Activated T-helper 17 cell treated with anti-CD3 and anti-CD28 coated beads, Interleukin-2, amount 50 U/mL, for 72 hours (primary cell): ENCODE results near the gene ZNF362. TPM values are rescaled to one million over a fixed set of nuclear protein-coding genes. Genes with fewer than 3 reads are reported as not detected.

ENCODE experiments used
- ATAC-seq: fragments of 150-1000 bp; cut with Tn5 transposase; replicated peaks from 2 replicates; pipeline ENCODE4 v1.10.0; 2021; ENCODE audit warnings: mild to moderate bottlenecking, moderate library complexity
- H3K27ac Mint-ChIP-seq: one replicate; pipeline ENCODE4 v1.8.0; 2022; ENCODE audit warnings: mixed read lengths
- H3K27me3 Mint-ChIP-seq: one replicate; pipeline ENCODE4 v1.8.0; 2022; ENCODE audit warnings: mixed read lengths
- H3K36me3 Mint-ChIP-seq: one replicate; pipeline ENCODE4 v1.8.0; 2022; ENCODE audit warnings: low read depth, mild to moderate bottlenecking, mixed read lengths
- H3K4me1 Mint-ChIP-seq: one replicate; pipeline ENCODE4 v1.8.0; 2022; ENCODE audit warnings: mixed read lengths
- H3K4me3 Mint-ChIP-seq: one replicate; pipeline ENCODE4 v1.8.0; 2022; ENCODE audit warnings: mild to moderate bottlenecking, mixed read lengths
- H3K9me3 Mint-ChIP-seq: one replicate; pipeline ENCODE4 v1.8.0; 2022; ENCODE audit warnings: mixed read lengths
- total RNA-seq, 2 donors: library from RNA; stranded (reverse); gene quantifications; one replicate each; pipeline ENCODE4 v1.2.3, GENCODE V29; 2022

ZNF362 gene
- total RNA-seq, 2 donors from 2014 or later = 3.6 to 4.3 TPM

DNA sequence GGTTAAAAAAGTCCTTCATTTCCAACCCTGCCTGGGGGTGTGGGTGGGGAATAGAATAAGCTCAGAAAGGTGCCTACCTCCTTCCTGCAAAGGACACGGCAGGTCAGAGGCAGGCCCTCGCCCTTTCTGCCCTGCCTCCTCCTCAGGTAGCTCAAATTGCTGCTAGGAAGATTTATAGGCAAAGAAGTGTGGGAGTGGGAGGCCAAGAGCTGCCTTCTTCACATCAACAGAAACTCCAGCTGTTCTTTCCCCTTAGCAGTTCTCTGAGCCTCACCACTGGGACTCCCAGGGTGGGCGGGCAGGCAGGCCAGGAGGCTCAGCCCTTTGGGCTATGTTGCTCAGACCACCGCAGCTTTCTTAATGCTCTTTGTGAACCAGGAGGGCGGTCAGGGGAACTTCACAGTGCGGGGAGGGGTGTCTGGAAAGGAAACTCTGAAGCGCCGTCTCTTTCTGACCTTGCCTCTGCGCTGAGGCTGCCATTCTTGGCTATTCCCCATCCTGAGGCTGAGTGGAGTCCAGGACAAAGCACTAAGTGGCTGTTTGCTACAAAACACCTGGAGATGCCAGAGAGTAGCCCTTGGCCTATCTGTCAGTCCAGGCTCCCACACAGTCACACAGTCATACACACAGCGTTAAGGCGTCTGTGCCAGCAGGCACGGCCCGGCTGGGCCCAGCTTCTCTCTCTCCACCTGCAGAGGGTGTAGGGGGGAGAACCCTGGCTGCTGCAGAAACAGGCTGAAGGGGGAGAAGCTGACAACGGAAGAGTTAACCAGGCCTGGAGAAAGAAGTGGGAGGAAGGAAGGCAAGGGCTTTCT is 67.6 kb downstream of the ZNF362 start:
- H3K4me3 Mint-ChIP-seq = no peak overlapping the region
- H3K27ac Mint-ChIP-seq = no peak overlapping the region
- H3K9me3 Mint-ChIP-seq = no peaks in the 10 kb centered on the region
- no peak for ATAC-seq
- H3K36me3 Mint-ChIP-seq = peaks cover 50% of the 10 kb centered on the region
- no peaks in the 10 kb centered on the region for H3K27me3 Mint-ChIP-seq
- no peaks in the 10 kb centered on the region for H3K4me1 Mint-ChIP-seq

DNA sequence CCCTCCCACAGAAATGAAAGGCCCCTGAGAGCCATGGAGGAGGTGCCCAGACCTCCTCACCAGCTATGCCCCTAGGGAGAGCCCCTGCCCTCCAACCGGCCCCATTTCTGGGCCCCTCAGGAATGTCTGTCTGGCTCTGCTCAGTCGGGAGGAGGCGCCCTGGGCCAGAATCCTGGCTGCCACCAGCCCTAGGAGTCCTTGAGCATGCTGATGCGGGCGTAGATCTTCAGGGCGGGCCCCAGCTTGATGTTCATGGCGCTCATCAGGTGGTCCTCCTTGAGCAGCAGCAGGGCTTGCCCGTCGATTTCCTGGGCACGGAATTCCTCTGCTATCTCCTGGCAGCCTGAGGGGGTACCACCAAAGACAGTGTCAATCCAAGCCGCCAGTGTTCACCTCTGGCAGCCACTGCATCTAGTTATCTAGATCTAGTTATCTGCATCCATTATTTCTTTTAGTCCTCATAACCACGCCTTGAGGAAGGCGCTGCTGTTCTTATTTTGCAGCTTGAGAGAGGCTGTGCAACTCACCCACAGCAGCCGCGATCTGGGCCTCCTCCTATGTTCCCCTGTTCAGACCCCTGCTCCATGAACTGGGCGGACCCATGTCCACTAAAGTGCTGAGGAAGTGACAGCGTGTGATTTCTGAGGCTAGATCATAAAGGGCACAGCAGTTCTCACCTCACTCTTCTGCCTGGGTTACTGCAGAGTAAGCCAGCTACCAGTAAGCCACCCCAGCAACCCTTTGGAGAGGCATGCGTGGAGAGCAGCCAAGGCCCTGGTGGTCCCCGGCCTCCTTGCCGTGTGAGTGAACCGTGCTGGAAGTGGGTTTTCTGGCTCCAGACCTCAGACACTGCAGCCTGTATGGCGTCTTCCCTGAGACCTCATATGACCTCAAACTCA is 68.6 kb downstream of the ZNF362 start:
- no peak for ATAC-seq
- H3K9me3 Mint-ChIP-seq = no peaks in the 10 kb centered on the region
- no peaks in the 10 kb centered on the region for H3K27me3 Mint-ChIP-seq

DNA sequence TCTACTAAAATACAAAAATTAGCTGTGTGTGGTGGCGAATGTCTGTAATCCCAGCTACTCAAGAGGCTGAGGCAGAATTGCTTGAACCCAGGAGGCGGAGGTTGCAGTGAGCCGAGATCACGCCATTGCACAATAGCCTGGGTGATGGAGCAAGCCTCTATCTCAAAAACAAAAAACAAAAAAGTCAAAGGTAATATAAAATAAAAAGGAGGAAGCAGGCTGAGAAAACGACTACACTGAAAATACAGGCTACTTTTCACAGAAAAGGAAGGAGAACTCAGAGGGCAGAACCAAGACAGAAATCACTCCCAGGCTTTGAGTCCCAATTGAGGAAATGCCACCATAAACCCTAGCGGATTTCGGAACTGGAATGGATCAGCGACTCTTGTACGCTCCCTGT is 70.5 kb downstream of the ZNF362 start:
- Mint-ChIP-seq H3K27ac (no peak overlapping the region), H3K4me1 (no peaks in the 10 kb centered on the region), H3K36me3 (peaks cover 79% of the 10 kb centered on the region), H3K9me3 (no peaks in the 10 kb centered on the region), H3K27me3 (no peaks in the 10 kb centered on the region), H3K4me3 (no peak overlapping the region)
- ATAC-seq = no peak

More for the DNA sequence above, 68.6 kb downstream of the ZNF362 start:
- H3K36me3 Mint-ChIP-seq = peaks cover 61% of the 10 kb centered on the region
- no peak overlapping the region for H3K27ac Mint-ChIP-seq
- no peak overlapping the region for H3K4me3 Mint-ChIP-seq
- no peaks in the 10 kb centered on the region for H3K4me1 Mint-ChIP-seq

DNA sequence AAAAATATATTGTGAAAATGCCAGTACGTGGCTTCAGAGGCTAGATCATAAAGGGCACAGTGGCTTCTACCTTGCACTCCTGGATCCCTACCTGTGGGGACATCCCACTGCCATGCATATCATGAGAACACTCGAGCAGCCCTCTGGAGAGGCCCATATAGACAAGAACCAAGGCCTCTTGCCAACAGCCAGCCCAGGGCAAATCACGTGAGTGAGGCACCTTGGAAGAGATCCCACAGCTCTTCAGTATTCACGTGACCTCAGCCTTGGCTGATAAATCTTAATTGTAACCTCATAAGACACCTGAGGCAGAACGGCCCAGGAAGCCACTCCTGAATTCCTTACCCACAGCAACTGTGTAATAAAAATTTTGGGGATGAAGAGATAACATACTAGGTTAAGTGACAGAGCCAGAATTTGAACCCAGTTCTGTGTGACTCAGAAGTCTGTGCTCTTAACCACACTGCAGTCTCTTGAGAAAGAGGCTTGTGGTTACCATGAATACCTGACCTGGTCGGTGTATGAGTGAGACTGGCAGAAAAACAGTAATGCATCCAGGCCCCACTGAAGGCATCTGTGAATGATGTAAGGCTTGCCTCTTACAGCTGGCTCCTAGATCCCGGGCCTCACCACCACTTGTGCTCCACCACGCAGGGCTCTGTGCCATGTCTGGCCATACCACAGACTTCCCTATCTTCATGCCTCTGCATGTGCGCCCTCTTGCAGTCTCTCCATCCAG is 71.5 kb downstream of the ZNF362 start:
- peak; percentile 73 for ATAC-seq
- Mint-ChIP-seq H3K27me3 (no peaks in the 10 kb centered on the region), H3K9me3 (no peaks in the 10 kb centered on the region), H3K27ac (no peak overlapping the region), H3K4me1 (no peaks in the 10 kb centered on the region), H3K4me3 (no peak overlapping the region), H3K36me3 (peaks cover 88% of the 10 kb centered on the region)

DNA sequence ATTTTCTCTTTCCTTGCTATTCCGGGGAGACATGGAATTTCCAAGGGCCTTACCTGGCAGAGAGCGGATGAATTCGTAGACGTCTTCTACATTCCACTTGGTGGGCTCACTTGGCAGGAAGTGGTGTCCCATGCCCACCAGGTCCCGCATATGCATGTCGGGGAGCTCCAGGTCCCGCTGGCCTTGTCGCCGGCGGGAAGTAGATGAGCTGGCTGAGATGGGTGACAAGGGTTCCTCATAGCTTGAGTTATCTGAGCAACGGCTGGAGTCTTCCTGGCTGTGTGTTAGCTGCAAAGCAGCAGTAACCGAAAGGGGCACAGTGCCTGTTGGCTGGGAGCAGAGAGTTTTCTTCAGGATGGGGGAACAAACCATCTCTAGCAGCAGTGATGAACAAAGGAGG is 72.5 kb downstream of the ZNF362 start:
- H3K36me3 Mint-ChIP-seq = peaks cover 90% of the 10 kb centered on the region
- no peaks in the 10 kb centered on the region for H3K9me3 Mint-ChIP-seq
- no peaks in the 10 kb centered on the region for H3K4me1 Mint-ChIP-seq
- no peak for ATAC-seq
- H3K27me3 Mint-ChIP-seq = no peaks in the 10 kb centered on the region
- H3K4me3 Mint-ChIP-seq = no peak overlapping the region
- no peak overlapping the region for H3K27ac Mint-ChIP-seq

DNA sequence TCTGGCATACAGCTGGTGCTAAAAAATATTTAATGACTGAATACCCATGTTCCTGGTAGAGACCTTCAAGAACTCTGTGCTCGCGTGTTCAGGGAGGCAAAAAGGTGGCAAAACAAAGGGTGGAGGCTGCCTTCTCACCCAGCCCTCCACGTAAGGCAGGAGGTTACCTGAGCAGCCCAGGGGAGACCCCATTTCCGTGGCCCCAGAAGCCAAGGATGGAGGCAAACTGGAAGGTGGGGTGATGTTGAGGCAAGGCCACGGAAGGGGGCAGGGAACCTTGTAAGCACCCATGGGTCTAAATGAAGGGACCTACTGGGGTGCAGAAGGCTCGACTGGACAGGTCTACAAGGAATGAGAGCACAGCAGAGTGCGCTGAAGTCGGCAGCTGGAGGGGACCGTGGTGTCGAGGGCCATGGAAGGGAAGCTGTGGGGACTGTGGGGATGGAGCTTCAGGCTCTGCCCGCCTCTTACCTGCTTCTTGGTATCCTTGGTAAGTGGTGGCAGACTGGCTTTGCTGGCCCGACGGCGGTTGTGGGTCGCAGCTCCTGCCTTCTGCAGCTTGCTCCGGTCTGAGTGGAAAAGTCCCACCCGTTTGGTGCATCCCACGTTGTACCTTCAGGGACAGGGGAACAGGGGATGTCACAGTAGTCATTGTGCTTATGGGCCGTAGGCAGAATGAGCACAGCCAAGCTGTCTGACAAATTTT is 73.5 kb downstream of the ZNF362 start:
- no peak for ATAC-seq
- H3K4me1 Mint-ChIP-seq = no peaks in the 10 kb centered on the region

DNA sequence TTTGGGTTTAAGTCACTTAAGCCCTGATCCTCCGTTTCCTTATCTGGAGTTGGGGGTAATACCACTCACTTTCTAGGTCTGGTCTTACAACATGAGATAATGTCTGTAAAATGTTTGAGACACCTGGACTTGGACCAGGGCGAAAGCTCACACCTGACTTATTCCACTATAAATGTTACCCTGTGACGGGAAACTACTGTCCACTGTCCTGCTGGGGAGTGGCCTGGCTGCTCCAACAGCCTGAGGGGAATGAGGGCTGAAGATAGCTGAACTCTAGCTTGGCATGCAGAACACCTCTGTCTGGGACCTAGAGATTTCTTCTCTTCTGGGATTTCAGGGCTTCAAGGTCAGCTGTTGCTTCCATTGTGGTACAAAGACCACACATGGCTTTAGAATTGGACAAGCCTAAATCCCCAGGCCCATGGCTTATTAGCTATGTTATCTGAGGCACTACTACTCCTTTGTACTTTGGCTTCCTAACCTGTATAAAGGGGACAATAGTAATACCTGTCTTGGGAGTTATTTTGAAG is 74.1 kb downstream of the ZNF362 start:
- Mint-ChIP-seq H3K27ac (no peak overlapping the region), H3K27me3 (no peaks in the 10 kb centered on the region), H3K36me3 (peaks cover 98% of the 10 kb centered on the region), H3K4me1 (no peaks in the 10 kb centered on the region), H3K9me3 (no peaks in the 10 kb centered on the region), H3K4me3 (no peak overlapping the region)
- no peak for ATAC-seq

More for the DNA sequence above, 73.5 kb downstream of the ZNF362 start:
- Mint-ChIP-seq H3K36me3 (peaks cover 98% of the 10 kb centered on the region), H3K27ac (peak overlapping the region; percentile 50), H3K27me3 (no peaks in the 10 kb centered on the region), H3K9me3 (no peaks in the 10 kb centered on the region), H3K4me3 (no peak overlapping the region)

DNA sequence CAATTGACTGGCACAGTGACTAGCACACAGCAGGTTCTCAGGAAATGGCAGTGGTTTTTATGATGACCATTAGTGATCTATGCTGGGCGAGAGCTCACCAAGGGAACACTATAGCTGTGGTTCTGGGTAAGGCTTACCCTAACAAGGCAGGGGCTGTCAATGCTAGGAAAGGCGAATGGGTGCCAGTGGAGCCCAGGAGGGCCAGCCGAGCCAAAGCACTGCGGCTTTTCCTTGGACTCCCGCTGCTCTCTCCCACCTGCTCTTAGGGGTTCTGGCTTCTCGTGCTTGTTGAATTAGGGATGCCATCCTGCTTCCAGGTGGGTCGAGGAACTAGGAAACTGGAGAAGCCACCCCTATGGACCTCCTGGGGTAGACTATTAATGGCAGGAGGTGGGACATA is 74.6 kb downstream of the ZNF362 start:
- Mint-ChIP-seq H3K4me1 (no peaks in the 10 kb centered on the region), H3K27ac (no peak overlapping the region), H3K27me3 (no peaks in the 10 kb centered on the region), H3K36me3 (peaks cover 94% of the 10 kb centered on the region), H3K9me3 (no peaks in the 10 kb centered on the region), H3K4me3 (no peak overlapping the region)
- ATAC-seq = no peak

DNA sequence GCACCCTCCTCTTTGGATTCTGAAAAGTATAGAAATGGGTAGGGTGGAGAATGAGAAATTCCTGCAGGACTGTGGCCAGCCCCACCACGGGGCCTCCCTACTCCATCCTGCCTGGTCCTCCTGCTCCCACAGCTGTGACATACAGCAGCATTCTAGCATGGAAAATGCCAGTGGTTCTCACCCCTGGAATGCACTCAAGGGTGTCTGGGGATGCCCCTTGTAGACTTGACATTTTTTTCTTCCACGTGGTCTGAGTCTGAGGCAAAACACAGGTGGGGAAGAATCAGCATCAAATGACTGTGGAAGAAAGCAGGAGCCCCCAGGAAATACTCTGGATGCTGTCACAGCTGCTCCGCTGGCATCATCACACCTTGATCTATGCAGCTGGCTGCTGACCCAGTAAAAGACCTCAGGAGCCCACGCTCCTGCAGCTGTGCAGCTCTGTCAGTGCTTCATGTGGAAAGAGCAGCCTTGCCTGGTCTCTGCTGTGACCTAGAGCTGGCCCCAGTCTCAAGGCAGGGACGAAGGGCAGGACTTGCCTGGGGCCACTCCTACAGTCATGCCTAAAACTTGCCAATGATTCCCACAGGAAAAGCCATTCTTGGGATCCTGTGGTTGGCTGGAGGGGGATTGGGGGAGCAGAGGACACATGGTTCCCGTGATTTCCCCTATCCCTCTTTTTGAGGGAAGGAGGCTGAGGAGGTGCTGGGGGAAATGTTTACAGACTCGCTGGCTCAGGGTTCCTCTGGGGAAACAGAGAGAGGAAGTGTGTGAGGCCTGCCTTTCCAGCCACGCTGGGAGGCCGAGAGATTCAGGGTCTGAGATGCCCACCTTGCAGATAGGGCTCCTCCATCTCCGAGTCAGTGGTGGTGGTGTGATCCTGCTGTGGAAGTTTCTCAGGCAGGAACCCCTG is 75.4 kb downstream of the ZNF362 start:
- Mint-ChIP-seq H3K9me3 (no peaks in the 10 kb centered on the region), H3K4me1 (no peaks in the 10 kb centered on the region), H3K4me3 (no peak overlapping the region), H3K27ac (peak overlapping the region; percentile 30), H3K27me3 (no peaks in the 10 kb centered on the region), H3K36me3 (peaks cover 86% of the 10 kb centered on the region)
- no peak for ATAC-seq

DNA sequence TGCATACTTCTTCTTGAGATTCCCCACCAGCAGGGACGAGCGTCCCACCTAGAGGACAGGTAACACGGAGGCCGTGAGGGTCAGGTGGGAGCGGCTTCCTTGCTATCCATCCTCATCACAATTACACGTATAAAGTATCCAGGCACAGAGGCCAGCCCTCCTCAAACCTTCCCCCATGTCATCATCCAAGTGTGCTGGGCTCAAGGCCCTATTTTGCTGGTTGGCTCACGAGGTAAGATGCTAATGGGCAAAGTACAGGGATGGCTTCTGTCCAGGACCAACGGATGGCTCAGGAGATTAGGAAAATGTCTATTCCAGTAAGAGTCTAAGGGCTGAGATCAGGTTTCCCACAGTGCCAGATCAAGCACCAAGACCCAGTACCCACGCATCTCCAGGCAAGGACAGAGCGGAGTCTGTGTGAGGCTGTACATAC is 76.1 kb downstream of the ZNF362 start:
- Mint-ChIP-seq H3K4me3 (no peak overlapping the region), H3K27me3 (no peaks in the 10 kb centered on the region), H3K27ac (peak overlapping the region; percentile 30), H3K9me3 (no peaks in the 10 kb centered on the region), H3K4me1 (no peaks in the 10 kb centered on the region), H3K36me3 (peaks cover 79% of the 10 kb centered on the region)
- no peak for ATAC-seq

DNA sequence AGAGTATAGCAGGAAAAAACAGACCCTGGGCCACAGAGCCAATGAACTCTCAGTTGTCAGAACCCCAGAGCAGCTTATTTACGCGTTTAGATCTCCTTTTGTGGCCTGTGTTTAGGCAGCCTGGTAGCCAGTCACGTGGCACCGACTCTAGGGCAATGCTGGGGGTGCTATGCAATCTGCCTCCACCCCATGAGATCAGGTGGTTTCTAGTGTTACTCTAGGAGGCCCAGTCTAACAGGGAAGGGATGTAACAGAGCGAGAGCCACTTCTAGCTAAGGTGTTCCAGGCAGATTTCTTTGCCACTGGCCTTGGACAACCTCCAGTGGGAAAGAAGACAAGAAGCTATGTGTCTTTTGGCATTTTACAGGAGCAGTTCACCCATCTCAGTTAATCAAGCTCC is 76.6 kb downstream of the ZNF362 start:
- H3K9me3 Mint-ChIP-seq = no peaks in the 10 kb centered on the region
- H3K27ac Mint-ChIP-seq = no peak overlapping the region
- no peaks in the 10 kb centered on the region for H3K27me3 Mint-ChIP-seq
- H3K4me3 Mint-ChIP-seq = no peak overlapping the region
- H3K36me3 Mint-ChIP-seq = peaks cover 75% of the 10 kb centered on the region
- ATAC-seq = no peak
- peaks cover under 1% of the 10 kb centered on the region for H3K4me1 Mint-ChIP-seq

DNA sequence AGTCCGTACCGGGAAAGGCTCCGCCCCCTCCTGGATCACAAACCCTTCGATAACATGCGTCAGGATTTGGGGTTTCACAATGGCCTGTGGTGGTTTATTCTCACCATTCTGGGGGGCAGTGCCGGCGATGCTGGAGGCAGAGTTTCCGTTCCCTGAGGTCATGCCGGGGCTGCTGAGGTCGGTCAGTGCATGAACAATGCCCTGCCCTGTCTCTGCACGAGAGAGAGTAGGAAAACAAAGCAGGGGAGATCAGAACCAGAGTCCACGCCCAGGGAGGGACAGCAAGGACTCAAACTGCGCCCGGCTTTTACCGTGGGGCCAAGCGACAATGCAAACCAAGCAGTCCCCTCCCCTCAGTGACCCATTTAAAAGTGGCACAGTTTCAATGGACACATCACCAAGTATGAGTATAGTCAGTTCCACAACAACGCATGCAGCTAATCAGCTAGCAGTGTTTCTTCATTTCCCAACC is 77.8 kb downstream of the ZNF362 start:
- no peak for ATAC-seq
- Mint-ChIP-seq H3K36me3 (peaks cover 63% of the 10 kb centered on the region), H3K9me3 (no peaks in the 10 kb centered on the region), H3K27ac (no peak overlapping the region), H3K4me3 (no peak overlapping the region), H3K27me3 (no peaks in the 10 kb centered on the region), H3K4me1 (peaks cover 4% of the 10 kb centered on the region)

DNA sequence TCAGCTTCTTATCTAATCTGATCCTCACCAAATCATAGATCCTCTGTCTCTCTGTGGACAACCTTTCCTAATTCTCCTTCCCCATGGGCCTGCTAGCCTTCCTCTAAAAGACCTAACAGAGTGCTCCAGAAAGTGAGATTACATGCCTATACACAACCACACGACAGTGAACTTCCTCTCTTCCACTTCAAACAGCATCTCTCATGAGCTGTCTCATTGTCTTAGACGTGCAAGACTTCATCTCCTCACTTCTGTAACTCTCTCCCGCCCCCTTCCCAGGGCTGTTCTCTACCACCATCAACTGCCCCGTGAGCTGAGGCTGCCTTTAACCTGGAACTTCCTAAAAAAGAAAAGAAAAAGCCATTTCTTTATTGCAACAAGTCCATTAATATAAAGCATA is 78.7 kb downstream of the ZNF362 start:
- Mint-ChIP-seq H3K27ac (peak overlapping the region; percentile 1), H3K4me3 (no peak overlapping the region), H3K36me3 (peaks cover 54% of the 10 kb centered on the region), H3K9me3 (no peaks in the 10 kb centered on the region), H3K27me3 (no peaks in the 10 kb centered on the region), H3K4me1 (peaks cover 4% of the 10 kb centered on the region)
- ATAC-seq = peak; percentile 26
